ENCODE results near the gene BSND. TPM values are rescaled to one million over a fixed set of nuclear protein-coding genes. Genes with fewer than 3 reads are reported as not detected.

The BSND gene
- total and polyA plus RNA-seq, 2 experiments from 2014 or later: not detected

DNA sequence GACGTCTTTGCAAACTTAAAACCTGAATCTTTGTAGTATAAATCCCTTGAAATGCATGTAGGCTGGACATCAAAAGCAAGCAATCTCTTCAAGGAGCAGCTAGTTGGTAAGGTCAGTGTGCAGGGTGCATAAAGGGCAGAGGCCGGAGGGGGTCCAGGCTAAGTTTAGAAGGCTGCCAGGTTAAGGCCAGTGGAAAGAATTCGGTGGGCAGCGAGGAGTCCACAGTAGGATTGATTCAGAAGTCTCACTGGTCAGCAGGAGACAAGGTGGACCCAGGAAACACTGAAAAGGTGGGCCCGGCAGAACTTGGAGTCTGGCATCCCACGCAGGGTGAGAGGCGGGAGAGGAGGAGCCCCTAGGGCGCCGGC lies 40.2 kb downstream of the BSND start:
- Histone ChIP-seq H3K9me3 (ENCODE audit: low read depth) (no peaks in the 10 kb centered on the region), H2AFZ (peak overlapping the region; percentile 16; the same call in 1 of the 2 replicates), H3K36me3 (ENCODE audit: low read depth) (no peaks in the 10 kb centered on the region), H3K9ac (no peak overlapping the region), H4K20me1 (ENCODE audit: insufficient read depth) (no peaks in the 10 kb centered on the region), H3K4me2 (ENCODE audit: unreplicated experiment) (no peak overlapping the region), H3K27ac (no peak overlapping the region), H3K4me1 (ENCODE audit: insufficient read depth) (no peaks in the 10 kb centered on the region), H3K9me2 (ENCODE audit: insufficient read depth) (no peaks in the 10 kb centered on the region), H3K27me3 (replicated peaks; ENCODE audit: insufficient read depth) (peaks cover 79% of the 10 kb centered on the region), H3F3A (ENCODE audit: insufficient read depth) (no peaks in the 10 kb centered on the region), H3K79me2 (ENCODE audit: insufficient read depth) (no peaks in the 10 kb centered on the region), H3K4me3 (no peak overlapping the region)
- WGBS, 2 experiments (ENCODE audit: low coverage in 1 of 2, low lambda C conversion rate in 2 of 2, missing lambda C conversion rate in 2 of 2): 54 to 62% methylated on average over 9 of the region's 9 CpGs
- DNase-seq: no peak
- in situ Hi-C loops (cut with MboI): no loop called here
- TF ChIP-seq EZH2phosphoT487 (IDR thresholded peaks at IDR 0.05; ENCODE audit: insufficient read depth, low read depth) (no peak), EZH2 (IDR thresholded peaks at IDR 0.05; ENCODE audit: insufficient read depth, poor library complexity, severe bottlenecking) (no peak)

GRCh38 chr1:55039342-55040082 lies 40.8 kb downstream of the BSND start, which contains the start of gene PCSK9:
Gene PCSK9 (plus strand): TSS chr1:55039548. CDS start chr1:55039838, 290 bp downstream.
- DNase-seq: peak; percentile 45
- H3K27me3 ChIP-seq (replicated peaks; ENCODE audit: insufficient read depth): peaks cover 76% of the 10 kb centered on the region

DNA sequence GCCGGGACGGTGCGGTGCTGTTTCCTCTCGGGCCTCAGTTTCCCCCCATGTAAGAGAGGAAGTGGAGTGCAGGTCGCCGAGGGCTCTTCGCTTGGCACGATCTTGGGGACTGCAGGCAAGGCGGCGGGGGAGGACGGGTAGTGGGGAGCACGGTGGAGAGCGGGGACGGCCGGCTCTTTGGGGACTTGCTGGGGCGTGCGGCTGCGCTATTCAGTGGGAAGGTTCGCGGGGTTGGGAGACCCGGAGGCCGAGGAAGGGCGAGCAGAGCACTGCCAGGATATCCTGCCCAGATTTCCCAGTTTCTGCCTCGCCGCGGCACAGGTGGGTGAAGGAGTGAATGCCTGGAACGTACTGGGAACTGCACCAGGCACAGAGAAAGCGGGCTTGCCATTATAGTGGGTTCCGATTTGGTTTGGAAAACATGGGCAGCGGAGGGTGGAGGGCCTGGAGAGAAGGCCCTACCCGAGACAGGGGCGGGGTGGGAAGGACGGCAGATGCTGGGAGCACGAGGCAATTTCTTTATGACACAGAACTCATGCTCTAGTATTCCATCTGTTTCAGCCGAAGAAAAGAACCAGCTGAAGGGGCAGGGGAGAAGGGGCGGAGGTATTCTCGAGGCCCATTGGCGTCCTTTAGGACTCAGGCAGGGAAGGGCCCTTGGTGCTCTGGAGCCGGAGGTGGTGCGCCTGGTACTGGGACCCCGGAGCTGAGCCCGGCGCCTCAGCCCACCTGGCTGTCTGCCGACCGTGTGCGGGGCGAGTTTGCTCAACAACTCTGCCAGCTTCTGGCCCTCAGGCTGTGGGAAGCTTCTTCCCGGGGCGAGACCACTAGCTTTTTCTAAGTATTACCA lies 41.6 kb downstream of the BSND start:
- Histone ChIP-seq H3F3A (ENCODE audit: insufficient read depth) (no peaks in the 10 kb centered on the region), H2AFZ (no peak overlapping the region), H3K79me2 (ENCODE audit: insufficient read depth) (no peaks in the 10 kb centered on the region), H3K27me3 (replicated peaks; ENCODE audit: insufficient read depth) (peaks cover 68% of the 10 kb centered on the region), H3K9me2 (ENCODE audit: insufficient read depth) (no peaks in the 10 kb centered on the region), H3K4me1 (ENCODE audit: insufficient read depth) (no peaks in the 10 kb centered on the region), H3K9ac (no peak overlapping the region), H3K9me3 (ENCODE audit: low read depth) (no peaks in the 10 kb centered on the region), H4K20me1 (ENCODE audit: insufficient read depth) (no peaks in the 10 kb centered on the region), H3K4me3 (peak overlapping the region; percentile 31; the same call in 1 of the 2 replicates), H3K4me2 (ENCODE audit: unreplicated experiment) (peak overlapping the region; percentile 68), H3K36me3 (ENCODE audit: low read depth) (no peaks in the 10 kb centered on the region), H3K27ac (no peak overlapping the region)
- TF ChIP-seq EZH2 (IDR thresholded peaks at IDR 0.05; ENCODE audit: insufficient read depth, poor library complexity, severe bottlenecking): no peak
- TF ChIP-seq EZH2phosphoT487 (IDR thresholded peaks at IDR 0.05; ENCODE audit: insufficient read depth, low read depth): no peak
- no peak for DNase-seq
- in situ Hi-C loops (cut with MboI): no loop called here
- WGBS, 2 experiments (ENCODE audit: low coverage in 1 of 2, low lambda C conversion rate in 2 of 2, missing lambda C conversion rate in 2 of 2): 6 to 11% methylated on average over 34 to 49 of the region's 49 CpGs

More at GRCh38 chr1:55039342-55040082, 40.8 kb downstream of the BSND start, which contains the start of gene PCSK9:
- H3K4me3 ChIP-seq: peak within 1 kb of the TSS; percentile 31; the same call in 1 of the 2 replicates
- no peaks in the 10 kb centered on the region for H3K9me3 ChIP-seq (ENCODE audit: low read depth)
- TF ChIP-seq EZH2phosphoT487 (IDR thresholded peaks at IDR 0.05; ENCODE audit: insufficient read depth, low read depth) (no peak), EZH2 (IDR thresholded peaks at IDR 0.05; ENCODE audit: insufficient read depth, poor library complexity, severe bottlenecking) (peak; percentile 40)
- H3K4me2 ChIP-seq (ENCODE audit: unreplicated experiment): peak within 1 kb of the TSS; percentile 68
- no peaks in the 10 kb centered on the region for H4K20me1 ChIP-seq (ENCODE audit: insufficient read depth)
- H3K79me2 ChIP-seq (ENCODE audit: insufficient read depth): no peaks in the 10 kb centered on the region
- no peaks in the 10 kb centered on the region for H3K4me1 ChIP-seq (ENCODE audit: insufficient read depth)
- peak within 1 kb of the TSS; percentile 16; the same call in 1 of the 2 replicates for H2AFZ ChIP-seq
- in situ Hi-C loops (cut with MboI): no loop called here
- H3K36me3 ChIP-seq (ENCODE audit: low read depth): no peaks in the 10 kb centered on the region
- no peak within 1 kb of the TSS for H3K27ac ChIP-seq
- no peak within 1 kb of the TSS for H3K9ac ChIP-seq
- no peaks in the 10 kb centered on the region for H3K9me2 ChIP-seq (ENCODE audit: insufficient read depth)
- no peaks in the 10 kb centered on the region for H3F3A ChIP-seq (ENCODE audit: insufficient read depth)
- WGBS, 2 experiments (ENCODE audit: low coverage in 1 of 2, low lambda C conversion rate in 2 of 2, missing lambda C conversion rate in 2 of 2): 7 to 8% methylated on average over 59 to 62 of the region's 67 CpGs

- H4K20me1 ChIP-seq (ENCODE audit: insufficient read depth): no peaks in the 10 kb centered on the region
- whole genome bisulfite sequencing, 2 experiments (ENCODE audit: low coverage in 1 of 2, low lambda C conversion rate in 2 of 2, missing lambda C conversion rate in 2 of 2): 58 to 62% methylated on average over 5 of the region's 5 CpGs
- no peaks in the 10 kb centered on the region for H3K9me3 ChIP-seq (ENCODE audit: low read depth)
- peaks cover 61% of the 10 kb centered on the region for H3K27me3 ChIP-seq (replicated peaks; ENCODE audit: insufficient read depth)
- H3F3A ChIP-seq (ENCODE audit: insufficient read depth): no peaks in the 10 kb centered on the region
- H3K4me1 ChIP-seq (ENCODE audit: insufficient read depth): no peaks in the 10 kb centered on the region
- no peak overlapping the region for H3K4me2 ChIP-seq (ENCODE audit: unreplicated experiment)
- H3K36me3 ChIP-seq (ENCODE audit: low read depth): no peaks in the 10 kb centered on the region
- H3K9me2 ChIP-seq (ENCODE audit: insufficient read depth): no peaks in the 10 kb centered on the region
- DNase-seq: no peak
- in situ Hi-C loops (cut with MboI): no loop called here
- no peak overlapping the region for H3K27ac ChIP-seq
- TF ChIP-seq EZH2phosphoT487 (IDR thresholded peaks at IDR 0.05; ENCODE audit: insufficient read depth, low read depth): no peak
- no peak for TF ChIP-seq EZH2 (IDR thresholded peaks at IDR 0.05; ENCODE audit: insufficient read depth, poor library complexity, severe bottlenecking)
- no peak overlapping the region for H2AFZ ChIP-seq
- H3K4me3 ChIP-seq: no peak overlapping the region
- no peak overlapping the region for H3K9ac ChIP-seq
- H3K79me2 ChIP-seq (ENCODE audit: insufficient read depth): no peaks in the 10 kb centered on the region
These were observed 42.3 kb downstream of the BSND start for GRCh38 chr1:55040933-55041494.

Measured in GM23248 (cell line).